Measurements from ENCODE around the gene GIMAP8.
"Not testable (repeated sequence)": the region's sequence is repeated elsewhere in the genome, so short reads cannot be mapped to it uniquely, and the experiment has no call there.

The GIMAP8 gene

GRCh38 chr7:150435390-150436073 is 14.9 kb upstream of the GIMAP8 start:
- DNase-seq (ENCODE audit: low spot score) = no peak

DNA sequence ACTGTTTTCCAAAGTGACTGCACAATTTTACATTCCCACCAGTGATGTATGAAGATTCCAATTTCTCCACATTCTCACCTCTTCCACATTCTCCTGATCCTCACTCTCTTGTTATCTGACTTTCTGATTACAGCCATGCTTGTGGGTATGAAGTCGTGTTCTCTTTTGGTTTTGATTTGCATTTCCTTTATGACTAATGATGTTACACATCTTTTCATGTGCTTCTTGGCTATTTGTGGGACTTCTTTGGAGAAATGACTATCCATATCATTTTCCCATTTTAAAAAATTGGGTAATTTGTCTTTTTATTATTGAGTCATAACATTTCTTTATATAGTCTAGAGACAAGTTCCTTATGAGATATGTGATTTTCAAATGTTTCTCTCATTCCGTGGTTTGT is 10.5 kb upstream of the GIMAP8 start:
- peak; percentile 41 for DNase-seq (ENCODE audit: low spot score)

DNA sequence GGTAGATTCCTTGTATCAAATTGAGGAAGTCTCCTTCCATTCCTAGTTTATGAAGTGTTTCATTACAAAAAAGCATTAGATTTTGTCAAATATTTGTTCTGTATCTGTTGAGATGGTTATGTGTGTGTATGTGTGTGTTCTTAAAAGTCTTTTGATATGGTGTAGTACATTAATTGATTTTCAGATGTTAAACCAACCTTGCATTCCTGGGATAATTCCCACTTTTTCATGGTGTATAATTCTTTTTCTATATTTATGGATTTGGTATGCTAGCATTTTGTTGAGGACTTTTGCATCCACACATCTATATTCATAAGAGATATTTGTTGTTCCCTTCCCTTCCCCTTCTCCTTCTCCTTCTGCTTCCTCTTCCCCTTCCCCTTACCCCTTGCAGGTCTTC is 8.9 kb upstream of the GIMAP8 start:
- DNase-seq (ENCODE audit: low spot score) = no peak

DNA sequence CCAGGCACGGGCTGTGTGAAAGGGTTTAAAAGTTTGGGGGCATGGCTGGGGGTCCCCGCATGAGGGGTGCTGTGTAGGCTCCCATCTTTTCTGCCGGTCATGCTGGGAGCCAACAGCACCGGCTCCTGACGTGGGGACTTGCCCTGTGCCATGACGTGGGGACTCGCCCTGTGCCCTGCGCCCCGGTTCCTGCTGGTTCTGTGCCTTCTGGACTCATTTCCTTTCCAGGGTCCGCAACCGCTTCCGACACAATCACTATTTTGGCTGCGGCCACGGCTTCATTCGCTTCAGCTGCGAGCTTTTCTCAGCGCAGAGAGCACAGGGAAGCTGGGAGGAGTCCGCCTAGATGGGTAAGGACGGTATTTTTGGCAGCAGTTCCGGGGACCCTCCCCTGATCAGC is 7.6 kb upstream of the GIMAP8 start:
- DNase-seq (ENCODE audit: low spot score) = no peak

DNA sequence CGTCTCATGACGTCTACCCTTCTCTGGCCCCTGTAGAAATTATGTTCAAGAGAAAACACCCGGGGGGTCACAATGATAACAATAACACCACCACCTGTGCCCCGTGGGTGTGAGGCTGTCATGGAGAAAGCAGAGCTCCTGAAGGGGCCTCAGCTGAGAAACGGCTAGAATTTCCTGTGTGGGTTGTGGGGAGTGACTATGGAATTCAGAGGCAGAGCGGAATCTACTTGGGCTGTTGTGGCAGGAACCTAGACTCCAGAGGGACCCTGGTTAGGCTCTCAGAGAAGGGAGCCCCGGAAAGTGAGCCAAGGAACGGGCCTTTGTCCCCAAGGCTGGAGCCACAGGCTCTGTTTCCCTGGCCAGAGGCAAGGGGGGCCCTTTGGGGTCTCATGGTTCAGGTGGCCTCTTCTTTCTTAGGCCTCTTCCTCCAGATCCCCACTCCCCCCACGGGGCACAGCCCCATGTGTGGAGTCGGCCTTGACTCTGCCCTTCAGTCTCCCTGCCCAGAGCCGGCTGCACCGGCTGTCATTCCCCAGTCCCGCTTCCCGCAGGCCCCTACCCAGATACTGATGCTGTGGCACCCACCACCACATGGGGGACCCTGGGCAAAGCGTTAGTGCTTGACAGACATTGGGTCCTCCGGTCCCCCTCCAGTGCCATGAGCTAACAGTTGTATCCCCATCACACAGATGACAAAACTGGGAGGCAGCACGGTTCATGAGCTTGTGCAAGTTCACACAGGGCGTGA is 6.5 kb upstream of the GIMAP8 start:
- no peak for DNase-seq (ENCODE audit: low spot score)

DNA sequence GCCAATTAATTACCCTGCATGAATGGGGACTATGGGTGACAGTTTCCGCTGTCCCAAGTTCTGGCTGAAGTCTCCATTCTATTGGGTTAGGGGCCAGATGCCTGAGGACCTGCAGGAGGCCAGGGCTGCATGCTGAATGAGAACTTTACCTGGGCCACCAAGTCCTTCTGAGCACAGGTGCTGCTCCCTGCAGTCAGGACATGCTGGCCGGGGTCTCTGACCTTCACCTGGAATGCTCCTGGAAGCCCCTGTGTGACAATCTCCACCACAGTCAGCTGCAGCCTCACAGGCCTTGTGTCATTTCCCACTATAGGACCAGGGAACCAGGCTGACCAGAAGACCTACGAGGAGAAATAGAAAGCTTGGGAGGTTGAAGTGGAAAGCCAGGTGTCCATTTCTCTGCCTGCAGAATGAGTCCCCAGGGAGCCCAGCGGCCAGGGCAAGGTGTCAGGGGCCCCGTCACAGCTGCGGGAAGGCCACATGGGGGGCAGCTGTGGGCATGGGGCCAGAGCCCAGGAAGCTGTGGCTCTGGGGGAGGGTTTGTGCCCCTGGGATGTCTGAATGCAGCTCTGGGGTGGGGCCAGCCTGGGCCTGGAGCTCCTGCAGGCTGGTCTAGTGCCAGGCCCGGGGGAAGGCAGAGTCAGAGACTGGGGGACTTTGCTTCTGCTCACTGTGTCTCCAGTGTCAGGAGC is 5.6 kb upstream of the GIMAP8 start:
- no peak for DNase-seq (ENCODE audit: low spot score)

- DNase-seq (ENCODE audit: low spot score) = no peak
Observed at GRCh38 chr7:150446288-150446938, 4.0 kb upstream of the GIMAP8 start.

DNA sequence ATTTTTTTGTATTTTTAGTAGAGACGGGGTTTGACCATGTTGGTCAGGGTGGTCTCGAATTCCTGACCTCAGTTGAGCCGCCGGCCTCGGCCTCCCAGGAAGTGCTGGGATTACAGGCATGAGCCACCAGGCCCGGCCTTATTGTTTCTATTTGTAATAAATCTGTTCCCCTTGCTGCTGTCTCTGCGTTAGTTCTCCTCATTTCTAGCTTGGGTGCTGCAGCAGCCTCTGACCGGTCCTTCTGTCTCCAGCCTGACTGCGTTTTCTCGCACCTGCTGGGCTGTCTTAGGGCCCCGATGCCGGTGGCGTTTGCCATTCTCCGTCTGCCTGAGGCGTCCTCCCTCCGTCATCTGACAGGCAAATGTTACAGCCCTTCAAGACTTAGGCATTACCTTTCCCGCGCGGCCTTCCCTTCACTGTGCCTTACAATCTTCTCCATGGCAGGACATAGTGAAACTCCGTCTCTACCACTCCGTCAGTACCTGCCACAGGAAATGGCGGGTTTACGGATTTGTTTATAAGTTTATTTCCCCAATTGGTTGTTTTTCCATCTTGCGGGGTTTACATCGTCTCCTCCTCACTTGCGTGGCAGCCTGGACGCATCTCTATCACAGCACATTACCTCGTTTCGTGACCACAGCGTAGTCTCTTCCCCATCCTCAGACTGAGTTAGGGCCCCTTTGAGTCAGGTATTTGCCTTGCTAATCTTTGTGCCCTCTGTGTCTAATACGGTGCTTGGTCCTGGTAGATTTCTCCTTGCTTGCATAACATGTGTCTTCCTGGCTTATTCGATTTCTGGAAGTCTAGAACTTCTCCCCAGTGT is 2.3 kb upstream of the GIMAP8 start:
- no peak for DNase-seq (ENCODE audit: low spot score)

- DNase-seq (ENCODE audit: low spot score) = peak; percentile 74
Observed at GRCh38 chr7:150448789-150449147, 1.7 kb upstream of the GIMAP8 start.

- DNase-seq (ENCODE audit: low spot score) = no peak
Observed at GRCh38 chr7:150449206-150449952, 1.1 kb upstream of the GIMAP8 start.

DNA sequence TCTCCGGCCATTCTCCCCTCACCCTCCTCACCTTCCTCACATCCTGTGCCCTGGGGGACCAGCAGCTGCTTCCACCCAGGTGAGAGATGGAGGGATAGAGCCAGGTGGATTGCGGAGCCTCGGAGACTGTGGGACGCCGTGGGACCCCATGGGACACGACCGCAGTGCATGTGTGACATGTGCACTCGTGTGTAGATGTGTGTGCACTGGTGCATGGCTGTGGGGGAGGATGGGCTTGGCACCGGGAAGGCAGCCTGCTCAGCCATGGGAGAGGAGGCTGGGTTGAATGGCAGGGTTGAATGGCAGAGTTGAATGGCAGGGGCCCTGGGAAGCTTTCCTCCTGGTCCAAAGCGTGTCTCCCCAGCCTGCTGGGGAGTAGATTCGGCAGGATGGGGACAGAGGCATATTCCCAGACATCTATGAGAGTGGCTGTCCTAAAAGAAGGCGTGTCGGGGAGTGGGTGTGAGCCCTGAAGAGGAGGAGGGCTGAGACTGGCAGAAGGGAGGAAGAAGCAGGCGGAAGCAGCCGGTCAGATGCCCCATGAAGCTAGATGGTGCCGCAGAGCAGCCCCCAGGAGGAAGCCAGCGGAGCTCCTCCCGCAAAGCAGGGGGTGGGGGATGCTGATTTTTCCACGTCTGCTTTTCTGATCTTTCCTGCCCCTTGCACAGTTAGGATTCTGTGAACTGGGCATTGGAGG is 815 bp downstream of the GIMAP8 start:
- no peak for DNase-seq (ENCODE audit: low spot score)

DNA sequence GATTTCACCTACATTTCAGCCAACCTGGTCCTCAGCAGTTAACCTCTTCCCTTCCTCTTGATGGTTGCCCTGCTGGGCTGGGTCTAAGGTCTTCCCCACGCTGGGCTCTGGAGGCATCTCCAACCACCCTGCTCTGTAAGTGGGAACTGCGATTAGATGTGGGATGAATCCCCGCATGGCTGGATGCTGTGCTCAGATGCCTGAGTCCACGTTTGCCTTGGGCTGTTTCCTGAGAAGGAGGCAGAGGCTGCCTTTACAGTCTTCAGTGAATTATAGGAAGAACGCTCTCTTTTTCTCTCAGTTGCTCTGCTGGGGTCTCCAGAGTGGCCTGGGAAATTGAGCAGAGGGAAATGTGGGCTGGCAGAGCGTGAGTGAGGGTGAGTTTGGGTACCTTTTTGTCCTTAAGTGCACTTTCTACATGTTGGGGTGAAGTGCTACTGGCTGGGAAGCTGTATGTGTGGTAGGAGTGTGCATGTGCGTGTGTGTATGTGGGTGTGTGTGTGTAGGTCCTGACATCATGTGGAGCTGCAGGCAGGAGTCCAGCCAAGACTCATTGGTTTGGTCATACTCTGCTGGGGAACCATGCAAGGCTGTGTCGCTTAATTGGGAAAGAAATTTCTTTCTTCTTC is 1.5 kb downstream of the GIMAP8 start:
- no peak for DNase-seq (ENCODE audit: low spot score)

DNA sequence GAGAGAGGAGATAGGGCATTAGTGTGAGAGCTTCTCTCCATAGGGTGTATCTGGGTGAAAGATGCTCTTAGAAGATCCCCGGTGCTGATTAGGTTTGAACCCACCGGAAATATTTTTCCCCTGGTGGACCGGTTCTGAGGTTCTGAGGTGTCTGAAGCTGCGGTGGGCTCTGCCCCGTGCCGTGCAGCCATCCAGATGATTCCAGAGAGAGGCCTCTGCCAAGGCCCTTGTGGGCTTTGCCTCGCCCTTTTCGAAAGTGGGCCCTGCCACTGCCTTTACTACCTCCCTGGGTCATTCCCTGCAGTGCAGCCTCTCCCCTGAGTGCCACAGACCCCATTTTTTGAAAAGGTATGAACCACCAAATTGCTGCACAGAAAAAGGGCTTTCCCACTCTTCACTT is 2.8 kb downstream of the GIMAP8 start:
- no peak for DNase-seq (ENCODE audit: low spot score)

DNA sequence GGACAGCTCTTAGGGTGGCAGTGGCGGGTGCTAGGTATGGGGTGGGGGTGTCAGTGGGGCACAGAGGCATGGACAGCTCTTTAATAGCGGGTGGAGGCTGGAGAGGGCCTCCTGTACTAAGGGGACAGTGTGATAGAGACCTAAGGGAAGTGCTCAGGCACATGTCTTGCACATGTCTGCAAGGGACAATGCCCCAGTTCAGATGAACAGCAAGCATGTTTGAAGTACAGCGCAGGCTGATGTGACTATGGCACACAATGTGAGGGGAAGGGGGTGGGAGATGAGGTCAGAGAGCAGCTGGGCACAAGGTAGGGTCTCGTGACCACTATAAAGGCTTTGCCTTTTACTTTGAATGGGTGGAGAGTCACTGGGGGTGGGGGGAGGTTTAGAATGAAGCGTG is 3.5 kb downstream of the GIMAP8 start:
- DNase-seq (ENCODE audit: low spot score) = no peak

DNA sequence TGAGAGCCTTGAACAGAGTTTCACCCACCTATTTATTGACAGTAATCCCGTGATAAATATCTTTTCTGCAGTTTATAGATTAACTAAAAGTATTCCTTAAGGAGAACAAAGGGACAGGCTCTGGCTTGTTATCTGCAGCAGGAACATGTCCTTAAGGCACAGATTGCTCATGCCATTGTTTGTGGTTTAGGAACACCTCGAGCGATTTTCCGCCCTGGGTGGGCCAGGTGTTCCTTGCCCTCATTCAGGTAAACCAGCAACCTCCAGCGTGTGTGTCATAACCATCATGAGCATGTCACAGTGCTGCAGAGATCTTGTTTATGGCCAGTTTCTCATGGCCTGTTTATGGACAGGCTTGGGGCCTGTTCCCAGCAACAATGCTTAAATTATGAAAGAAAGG is 6.6 kb downstream of the GIMAP8 start:
- not testable (repeated sequence) for DNase-seq (ENCODE audit: low spot score)

DNA sequence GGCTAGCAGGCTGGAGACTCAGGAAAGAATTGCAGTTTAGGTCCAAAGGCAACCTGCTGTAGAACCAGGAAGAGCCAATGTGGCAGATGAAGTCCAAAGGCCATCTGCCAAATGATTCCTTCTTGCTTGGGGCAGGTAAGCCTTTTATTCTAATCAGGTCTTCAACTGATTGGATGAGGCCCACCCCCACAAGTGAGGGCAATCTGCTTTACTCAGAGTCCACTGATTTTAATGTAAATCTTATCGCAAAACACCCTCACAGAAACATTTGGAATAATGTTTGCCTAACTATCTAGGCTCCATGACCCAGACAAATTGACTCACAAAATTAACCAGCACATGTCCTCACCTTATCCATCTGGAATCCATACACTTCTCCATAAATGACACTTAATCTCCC is 7.8 kb downstream of the GIMAP8 start:
- no peak for DNase-seq (ENCODE audit: low spot score)

DNA sequence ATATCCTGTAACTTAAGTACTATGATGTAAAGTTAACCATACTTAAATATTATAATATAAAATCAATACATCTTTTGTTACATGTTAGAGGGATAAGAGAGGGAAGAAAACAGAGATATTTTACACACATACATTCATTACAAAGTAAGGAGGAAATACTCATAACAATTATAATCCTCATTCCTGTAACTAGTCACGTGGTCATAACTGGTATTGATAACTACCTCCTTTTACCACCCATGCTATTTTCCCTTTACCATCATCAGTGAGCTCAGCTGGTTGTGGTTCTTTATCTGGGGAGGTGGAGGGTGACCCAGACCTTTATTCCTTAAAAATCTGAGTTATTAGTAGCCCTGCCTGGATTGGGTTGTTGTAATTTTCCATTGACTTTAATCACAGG is 8.3 kb downstream of the GIMAP8 start:
- no peak for DNase-seq (ENCODE audit: low spot score)

DNA sequence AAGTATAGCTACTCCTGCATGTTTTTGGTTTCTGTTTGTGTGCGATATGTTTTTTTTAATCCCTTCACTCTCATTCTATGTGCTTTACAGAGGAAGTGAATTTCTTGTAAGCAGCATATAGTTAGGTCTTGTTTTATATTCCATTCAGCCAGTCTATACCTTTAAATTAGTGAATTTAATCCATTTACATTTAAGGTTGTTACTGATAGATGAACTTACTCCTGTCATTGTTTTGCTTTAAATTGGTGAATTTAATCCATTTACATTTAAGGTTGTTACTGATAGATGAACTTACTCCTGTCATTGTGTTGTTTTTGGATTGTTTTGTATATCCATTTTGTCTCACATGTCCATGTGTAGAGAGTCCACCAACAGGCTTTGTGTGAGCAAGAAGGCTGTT is 11.1 kb downstream of the GIMAP8 start:
- DNase-seq (ENCODE audit: low spot score) = no peak

GRCh38 chr7:150462413-150462812 is 12.0 kb downstream of the GIMAP8 start:
- no peak for DNase-seq (ENCODE audit: low spot score)

GRCh38 chr7:150463461-150463860 is 13.0 kb downstream of the GIMAP8 start:
- DNase-seq (ENCODE audit: low spot score) = no peak
